ENCODE results near the gene PRRC2B. TPM values are rescaled to one million over a fixed set of nuclear protein-coding genes. Genes with fewer than 3 reads are reported as not detected.

Gene PRRC2B
- total and polyA plus RNA-seq, 9 donors: 86.7 to 319 (median 234) TPM

DNA sequence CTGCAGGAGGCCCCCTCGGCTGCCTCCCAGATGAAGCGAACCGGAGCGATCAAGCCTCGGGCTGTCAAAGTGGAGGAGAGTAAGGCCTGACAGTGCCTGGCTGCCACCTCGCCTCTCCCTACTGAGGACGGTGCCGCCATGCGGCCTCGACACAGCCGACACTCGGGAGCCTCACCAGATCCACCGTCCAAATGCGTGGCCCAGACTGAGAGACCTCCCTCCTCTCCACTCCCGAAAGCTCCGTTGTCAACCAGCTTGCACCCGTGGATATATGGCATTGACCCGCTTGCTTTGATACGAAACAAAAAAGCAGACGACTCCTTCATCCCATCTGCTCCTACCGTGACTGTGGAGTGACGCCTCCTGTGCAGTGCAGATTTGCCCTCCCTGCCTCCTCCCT lies 101.9 kb downstream of the PRRC2B start:
- no peak overlapping the region for H3K4me3 ChIP-seq
- intact Hi-C loops (cut with DNase I): no loop called here

DNA sequence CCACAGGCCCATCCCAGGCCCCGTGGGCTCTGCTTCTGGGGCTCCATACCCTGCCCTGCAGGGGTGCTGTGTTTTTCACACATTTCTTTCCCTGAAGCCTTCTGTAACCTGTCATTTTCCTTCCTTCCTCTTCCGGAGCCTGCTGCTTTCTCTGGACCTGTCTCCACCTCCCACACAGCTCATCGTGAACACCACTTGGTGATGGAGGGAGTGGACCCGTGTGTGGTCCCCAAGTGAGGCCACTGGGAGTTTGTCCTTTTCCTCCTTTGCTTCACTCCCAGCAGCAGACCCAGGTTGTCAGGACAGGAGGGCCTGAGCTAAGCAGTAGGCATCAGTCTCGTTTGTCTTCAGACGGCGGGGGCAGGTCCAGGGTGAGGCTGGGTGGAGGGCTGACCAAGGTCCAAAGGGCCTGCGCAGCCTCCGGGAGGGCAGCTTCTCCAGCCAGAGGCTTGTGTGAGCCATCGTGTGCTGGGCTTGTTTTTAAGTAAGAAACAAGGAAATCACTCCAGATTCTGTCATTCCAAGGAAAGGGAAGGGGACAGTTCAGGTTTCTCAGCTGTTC lies 103.0 kb downstream of the PRRC2B start:
- H3K4me1 ChIP-seq (ENCODE audit: insufficient read depth): peaks cover under 1% of the 10 kb centered on the region
- no peak overlapping the region for H3K4me3 ChIP-seq
- no peaks in the 10 kb centered on the region for H3K36me3 ChIP-seq
- 67 to 76% (median 70%) methylated on average over 10 of the region's 10 CpGs for WGBS, 3 donors
- intact Hi-C loops (cut with DNase I): no loop called here
- DNase-seq: no peak
- no peak overlapping the region for H3K27ac ChIP-seq
- TF ChIP-seq CTCF (IDR thresholded peaks at IDR 0.05) (no peak), EP300 (IDR thresholded peaks at IDR 0.05) (no peak), POLR2A (IDR thresholded peaks at IDR 0.05) (no peak)
- H3K27me3 ChIP-seq: no peaks in the 10 kb centered on the region
- no peaks in the 10 kb centered on the region for H3K9me3 ChIP-seq

More for the DNA sequence above, 101.9 kb downstream of the PRRC2B start:
- Histone ChIP-seq H3K4me1 (ENCODE audit: insufficient read depth) (no peaks in the 10 kb centered on the region), H3K27me3 (no peaks in the 10 kb centered on the region), H3K36me3 (no peaks in the 10 kb centered on the region), H3K27ac (no peak overlapping the region), H3K9me3 (no peaks in the 10 kb centered on the region)
- TF ChIP-seq EP300 (IDR thresholded peaks at IDR 0.05) (no peak), CTCF (IDR thresholded peaks at IDR 0.05) (no peak), POLR2A (IDR thresholded peaks at IDR 0.05) (no peak)
- DNase-seq: no peak
- WGBS, 3 donors: 66 to 81% (median 75%) methylated on average over 22 of the region's 22 CpGs

- peaks cover 10% of the 10 kb centered on the region for H3K4me1 ChIP-seq (ENCODE audit: insufficient read depth)
- no peaks in the 10 kb centered on the region for H3K9me3 ChIP-seq
- H3K27ac ChIP-seq: no peak overlapping the region
- no peak for TF ChIP-seq CTCF (IDR thresholded peaks at IDR 0.05)
- no peak for TF ChIP-seq POLR2A (IDR thresholded peaks at IDR 0.05)
- TF ChIP-seq EP300 (IDR thresholded peaks at IDR 0.05): no peak
- DNase-seq: no peak
- intact Hi-C loops (cut with DNase I): no loop called here
- WGBS, 3 donors: 73 to 79% (median 77%) methylated on average over 7 of the region's 7 CpGs
- H3K4me3 ChIP-seq: no peak overlapping the region
- no peaks in the 10 kb centered on the region for H3K27me3 ChIP-seq
- no peaks in the 10 kb centered on the region for H3K36me3 ChIP-seq
Measured at GRCh38 chr9:131499254-131499767, 105.4 kb downstream of the PRRC2B start.

DNA sequence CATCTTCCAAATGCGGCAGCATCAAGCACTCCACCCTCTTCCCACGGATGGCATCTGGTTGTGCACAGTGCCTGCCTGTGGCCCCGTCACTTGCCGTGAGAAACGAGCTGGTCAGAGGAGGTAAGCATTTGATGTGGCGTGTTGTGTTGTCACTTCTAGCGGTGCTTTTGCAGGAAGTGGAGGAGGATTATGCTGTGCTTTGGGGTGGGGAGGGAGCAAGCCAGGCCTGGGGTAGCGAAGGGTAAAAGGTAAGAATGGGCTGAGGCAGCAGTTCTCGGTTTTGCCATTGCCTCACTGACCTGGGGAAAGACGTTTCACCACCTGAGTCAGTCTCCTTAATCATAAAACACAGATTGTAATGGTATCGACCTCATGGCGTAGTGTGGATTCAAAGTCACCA lies 106.5 kb downstream of the PRRC2B start:
- no peaks in the 10 kb centered on the region for H3K36me3 ChIP-seq
- H3K27me3 ChIP-seq: no peaks in the 10 kb centered on the region
- peaks cover 10% of the 10 kb centered on the region for H3K4me1 ChIP-seq (ENCODE audit: insufficient read depth)
- no peaks in the 10 kb centered on the region for H3K9me3 ChIP-seq
- no peak overlapping the region for H3K4me3 ChIP-seq
- H3K27ac ChIP-seq: no peak overlapping the region
- TF ChIP-seq EP300 (IDR thresholded peaks at IDR 0.05) (no peak), CTCF (IDR thresholded peaks at IDR 0.05) (no peak)
- WGBS, 3 donors: 65 to 69% (median 67%) methylated on average over 12 of the region's 12 CpGs
- intact Hi-C loops (cut with DNase I): no loop called here
- DNase-seq: no peak

All from ovary (tissue), 9 donors.